H9 (cell line): ENCODE results near the gene PELI2. TPM values are rescaled to one million over a fixed set of nuclear protein-coding genes. Genes with fewer than 3 reads are reported as not detected.

ENCODE experiments used
- DNase-seq: peaks from one replicate; pipeline ENCODE4 v3.0.0-alpha.2; 2017
- H2AFZ ChIP-seq: one replicate; pipeline ENCODE4 v1.6.1; 2013; ENCODE audit warnings: mild to moderate bottlenecking, low read length, control low read depth, moderate library complexity
- H2AK5ac ChIP-seq: 2 replicates; pipeline ENCODE4 v1.6.1; 2013; ENCODE audit warnings: low read length, control low read depth, mixed read lengths; ENCODE audit not compliant: insufficient read length
- H2BK120ac ChIP-seq: one replicate; pipeline ENCODE4 v1.6.1; 2013; ENCODE audit warnings: low read depth, mild to moderate bottlenecking, low read length, control low read depth, inconsistent platforms; ENCODE audit not compliant: poor library complexity, severe bottlenecking
- H2BK12ac ChIP-seq: 2 replicates; pipeline ENCODE4 v1.6.1; 2013; ENCODE audit warnings: low read length, control low read depth, mixed read lengths, low read depth; ENCODE audit not compliant: insufficient read length
- H2BK15ac ChIP-seq: 2 replicates; pipeline ENCODE4 v1.6.1; 2013; ENCODE audit warnings: low read depth, low read length, control low read depth
- H2BK20ac ChIP-seq: one replicate; pipeline ENCODE4 v1.6.1; 2013; ENCODE audit warnings: low read depth, mild to moderate bottlenecking, low read length, control low read depth, inconsistent platforms; ENCODE audit not compliant: poor library complexity, severe bottlenecking
- H2BK5ac ChIP-seq: 2 replicates; pipeline ENCODE4 v1.6.1; 2013; ENCODE audit warnings: low read length, control low read depth, mixed read lengths; ENCODE audit not compliant: insufficient read length
- H3K14ac ChIP-seq: 2 replicates; pipeline ENCODE4 v1.6.1; 2013; ENCODE audit warnings: low read length, control low read depth; ENCODE audit not compliant: insufficient read depth
- H3K18ac ChIP-seq: 2 replicates; pipeline ENCODE4 v1.6.1; 2013; ENCODE audit warnings: low read depth, mild to moderate bottlenecking, mixed read lengths, low read length, control low read depth; ENCODE audit not compliant: insufficient read length
- H3K23ac ChIP-seq: 2 replicates; pipeline ENCODE4 v1.6.1; 2013; ENCODE audit warnings: low read length, control low read depth, mixed read lengths, low read depth; ENCODE audit not compliant: insufficient read length
- H3K23me2 ChIP-seq: 2 replicates; pipeline ENCODE4 v1.6.1; 2013; ENCODE audit warnings: low read depth, mild to moderate bottlenecking, mixed read lengths, low read length, control low read depth; ENCODE audit not compliant: insufficient read length, poor library complexity, severe bottlenecking
- H3K27ac ChIP-seq: 2 replicates; pipeline ENCODE4 v1.5.1; 2013; ENCODE audit warnings: low read length, control low read depth, mixed read lengths, low read depth; ENCODE audit not compliant: insufficient read length
- H3K27me3 ChIP-seq: 2 replicates; pipeline ENCODE4 v1.6.1; 2013; ENCODE audit warnings: low read length, control low read depth, inconsistent platforms; ENCODE audit not compliant: insufficient read depth
- H3K4ac ChIP-seq: 2 replicates; pipeline ENCODE4 v1.6.1; 2013; ENCODE audit warnings: low read depth, mild to moderate bottlenecking, control low read depth, inconsistent platforms, low read length, moderate library complexity
- H3K4me1 ChIP-seq: 2 replicates; pipeline ENCODE4 v1.6.1; 2013; ENCODE audit warnings: low read length, control low read depth, inconsistent platforms; ENCODE audit not compliant: insufficient read depth
- H3K4me2 ChIP-seq: 2 replicates; pipeline ENCODE4 v1.6.1; 2013; ENCODE audit warnings: low read length, control low read depth, mixed read lengths; ENCODE audit not compliant: insufficient read length, insufficient read depth
- H3K56ac ChIP-seq: 2 replicates; pipeline ENCODE4 v1.6.1; 2013; ENCODE audit warnings: low read depth, mild to moderate bottlenecking, mixed read lengths, low read length, control low read depth; ENCODE audit not compliant: insufficient read length
- H3K79me1 ChIP-seq: 2 replicates; pipeline ENCODE4 v1.6.1; 2013; ENCODE audit warnings: low read depth, mild to moderate bottlenecking, moderate library complexity, low read length, control low read depth, inconsistent platforms; ENCODE audit not compliant: insufficient read depth, poor library complexity, severe bottlenecking
- H3K79me2 ChIP-seq: 2 replicates; pipeline ENCODE4 v1.6.1; 2013; ENCODE audit warnings: low read length, control low read depth, inconsistent platforms; ENCODE audit not compliant: insufficient read depth
- H3K9ac ChIP-seq: 2 replicates; pipeline ENCODE4 v1.6.1; 2013; ENCODE audit warnings: low read length, control low read depth, mixed read lengths; ENCODE audit not compliant: insufficient read length; ENCODE audit errors: extremely low read depth
- H3K9me3 ChIP-seq: one replicate; pipeline ENCODE4 v1.6.1; 2013; ENCODE audit warnings: low read depth, low read length, inconsistent platforms; ENCODE audit not compliant: control insufficient read depth
- H3T11ph ChIP-seq: one replicate; pipeline ENCODE4 v1.6.1; 2013; ENCODE audit warnings: mild to moderate bottlenecking, low read length, control low read depth, inconsistent platforms
- H4K20me1 ChIP-seq: one replicate; pipeline ENCODE4 v1.6.1; 2013; ENCODE audit not compliant: control insufficient read depth, insufficient read length, insufficient read depth
- H4K5ac ChIP-seq: 2 replicates; pipeline ENCODE4 v1.6.1; 2013; ENCODE audit warnings: low read depth, mild to moderate bottlenecking, mixed read lengths, low read length, control low read depth; ENCODE audit not compliant: insufficient read length
- H4K8ac ChIP-seq: replicated peaks from 2 replicates; pipeline ENCODE4 v1.6.1; 2013; ENCODE audit warnings: low read length, control low read depth, mixed read lengths, low read depth; ENCODE audit not compliant: insufficient read length
- H4K91ac ChIP-seq: 2 replicates; pipeline ENCODE4 v1.6.1; 2013; ENCODE audit warnings: low read depth, mild to moderate bottlenecking, moderate library complexity, mixed read lengths, low read length, control low read depth; ENCODE audit not compliant: insufficient read length
- H3K27ac Mint-ChIP-seq, 3 experiments: 2 replicates in 2 of 3; 3 replicates in 1 of 3; pipeline ENCODE4 v1.8.0; 2020 to 2021; ENCODE audit warnings: mixed read lengths in 3 of 3, mild to moderate bottlenecking in 1 of 3, moderate library complexity in 1 of 3
- H3K27me3 Mint-ChIP-seq: 2 replicates; pipeline ENCODE4 v1.8.0; 2021; ENCODE audit warnings: low read depth, mild to moderate bottlenecking, moderate library complexity, mixed read lengths
- H3K36me3 Mint-ChIP-seq, 3 experiments: 2 replicates in 2 of 3; 3 replicates in 1 of 3; pipeline ENCODE4 v1.8.0; 2020 to 2021; ENCODE audit warnings: low read depth in 3 of 3, mixed read lengths in 3 of 3; ENCODE audit not compliant: insufficient read depth in 1 of 3
- H3K4me1 Mint-ChIP-seq, 2 experiments: 2 replicates each; pipeline ENCODE4 v1.8.0; 2020; ENCODE audit warnings: mixed read lengths in 2 of 2
- H3K4me3 Mint-ChIP-seq, 2 experiments: 2 replicates in 1 of 2; 3 replicates in 1 of 2; pipeline ENCODE4 v1.8.0; 2020 to 2021; ENCODE audit warnings: mild to moderate bottlenecking in 2 of 2, mixed read lengths in 2 of 2, moderate library complexity in 1 of 2
- H3K9me3 Mint-ChIP-seq, 2 experiments: 2 replicates in 1 of 2; 3 replicates in 1 of 2; pipeline ENCODE4 v1.8.0; 2020; ENCODE audit warnings: mild to moderate bottlenecking in 2 of 2, mixed read lengths in 2 of 2, moderate library complexity in 1 of 2
- CTCF ChIP-seq: fragments of 200-600 bp; sonication (generic); conservative IDR thresholded peaks from 3 replicates; pipeline ENCODE4 v1.8.0; 2021; ENCODE audit warnings: antibody characterized with exemption, mild to moderate bottlenecking
- WGBS: extraction: QIAGEN DNeasy Blood & Tissue Kit; methylation state at CpG from one replicate; pipeline ENCODE4 v1.1.7; 2013; ENCODE audit warnings: missing lambda C conversion rate, low lambda C conversion rate, mixed read lengths; ENCODE audit not compliant: insufficient read length; ENCODE audit errors: extremely low coverage; 5-methylcytosine and 5-hydroxymethylcytosine counted together
- total RNA-seq: library from RNA; stranded (reverse); gene quantifications from 2 replicates; pipeline ENCODE4 v1.2.1, GENCODE V29; 2021

PELI2 gene
- total RNA-seq, 1 experiment from 2014 or later, result 18.0 TPM

- H3K14ac ChIP-seq, result no peak overlapping the region
- WGBS, result no CpG with 5 or more reads among the region's 1 CpG
- H2BK5ac ChIP-seq, result no peak overlapping the region
- no peak overlapping the region for H3T11ph ChIP-seq
- no peak overlapping the region for H4K5ac ChIP-seq
- no peaks in the 10 kb centered on the region for H3K23me2 ChIP-seq
- H3K27ac ChIP-seq, result no peak overlapping the region
- no peak overlapping the region for H3K18ac ChIP-seq
- Mint-ChIP-seq H3K27ac (no peak overlapping the region; a peak in 1 of 7 replicates), H3K36me3 (no peaks in the 10 kb centered on the region; a peak in 1 of 7 replicates), H3K4me1 (peaks cover 20 to 33% of the 10 kb centered on the region in 2 experiments), H3K9me3 (no peaks in the 10 kb centered on the region), H3K4me3 (no peak overlapping the region), H3K27me3 (no peaks in the 10 kb centered on the region)
- H2BK120ac ChIP-seq, result no peak overlapping the region
- no peak overlapping the region for H3K4ac ChIP-seq
- DNase-seq, result no peak
- TF ChIP-seq CTCF, result no peak
- no peak overlapping the region for H4K91ac ChIP-seq
- H2AK5ac ChIP-seq, result no peak overlapping the region
- no peak overlapping the region for H3K4me2 ChIP-seq
- no peak overlapping the region for H2AFZ ChIP-seq
- H3K79me2 ChIP-seq, result peaks cover 2% of the 10 kb centered on the region; the same call in 1 of the 2 replicates
- peaks cover 3% of the 10 kb centered on the region for H3K79me1 ChIP-seq
- no peak overlapping the region for H3K9ac ChIP-seq
- H3K27me3 ChIP-seq, result no peaks in the 10 kb centered on the region
- no peak overlapping the region for H2BK12ac ChIP-seq
- peaks cover 7% of the 10 kb centered on the region for H3K4me1 ChIP-seq
- no peak overlapping the region for H2BK20ac ChIP-seq
- H3K56ac ChIP-seq, result no peak overlapping the region
- no peak overlapping the region for H3K23ac ChIP-seq
- H2BK15ac ChIP-seq, result no peak overlapping the region
- H3K9me3 ChIP-seq, result no peaks in the 10 kb centered on the region
- H4K20me1 ChIP-seq, result no peaks in the 10 kb centered on the region
- no peak overlapping the region for H4K8ac ChIP-seq
Observed at GRCh38 chr14:56144176-56144575, 26.0 kb downstream of the PELI2 start.
